SIG-M5 treated with dmso at 0.1 percent for 504 hours (cell line): ENCODE data around the gene HTR2C.

ENCODE experiments used
- DNase-seq: peaks from one replicate; lab custom pipeline; 2025; ENCODE audit not compliant: unreplicated experiment; lab: John Stamatoyannopoulos, UW

HTR2C gene

DNA sequence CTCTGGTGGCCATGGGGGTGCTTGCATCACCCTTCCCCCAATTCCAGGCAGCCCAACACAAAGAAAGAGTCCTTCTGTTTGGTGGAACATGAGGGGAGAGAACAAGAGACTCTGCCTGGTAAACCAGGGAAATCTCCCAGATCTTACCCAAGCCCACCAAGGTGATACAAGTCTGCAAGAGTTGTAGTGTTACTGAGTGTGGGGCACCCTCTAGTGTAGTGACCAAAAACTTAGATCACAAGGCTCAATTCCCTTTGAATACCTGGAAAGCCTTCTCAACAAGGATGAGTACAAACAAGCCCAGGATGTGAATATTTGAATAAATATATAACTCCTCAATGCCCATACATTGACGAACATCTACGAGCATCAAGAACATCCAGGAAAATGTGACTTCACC, 368.8 kb downstream of the HTR2C start:
- DNase-seq = no peak
